SHP77 treated with DMSO at 0.1 percent for 48 hours (cell line): Measurements from ENCODE around the gene AVP.

Experiments used
- DNase-seq: peaks from one replicate; lab custom pipeline; 2025; lab: John Stamatoyannopoulos, UW

The AVP gene

DNA sequence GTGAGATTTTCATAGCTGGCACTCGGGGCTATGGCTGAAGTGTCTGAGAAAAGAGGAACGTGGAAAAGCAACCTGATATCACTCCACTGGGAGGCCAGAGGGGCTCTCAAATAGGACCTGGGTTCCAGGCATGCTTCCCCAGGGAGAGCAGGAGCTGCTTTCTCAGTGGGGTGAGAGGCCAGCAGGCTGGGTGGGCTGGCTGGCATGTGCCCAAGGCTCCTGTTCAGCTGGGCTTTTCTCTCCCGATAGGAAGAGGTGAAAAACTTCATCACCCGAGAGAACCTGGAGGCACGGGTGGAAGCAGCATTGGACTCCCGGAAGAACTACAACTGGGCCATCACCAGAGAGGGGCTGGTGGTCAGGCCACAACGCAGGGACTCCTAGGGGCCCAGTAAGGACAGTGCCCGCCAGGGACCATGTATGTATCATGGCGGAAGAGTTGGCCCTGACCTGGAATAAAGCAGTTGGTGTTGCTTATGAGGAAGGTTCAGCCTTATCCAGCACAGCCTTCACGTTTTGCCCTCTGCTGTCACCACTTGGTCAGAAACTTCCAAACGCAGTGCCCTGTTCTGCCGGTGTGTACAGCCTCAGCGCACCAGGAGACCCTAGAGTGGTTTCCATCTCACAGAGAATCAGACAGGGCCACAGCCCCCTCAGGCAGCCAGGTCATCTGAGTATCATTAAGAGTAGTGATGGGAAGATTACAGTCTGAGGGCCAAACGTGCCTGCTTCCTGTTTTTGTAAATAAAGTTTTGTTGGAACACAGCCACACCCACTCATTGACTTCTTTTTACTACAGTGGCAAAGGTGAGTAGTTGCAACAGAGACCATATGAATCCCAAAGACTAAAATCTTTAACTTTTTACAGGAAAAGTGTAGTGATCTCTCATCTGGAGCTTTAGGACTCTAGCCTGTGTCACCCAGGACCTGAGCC is 36.8 kb downstream of the AVP start:
- no peak for DNase-seq

DNA sequence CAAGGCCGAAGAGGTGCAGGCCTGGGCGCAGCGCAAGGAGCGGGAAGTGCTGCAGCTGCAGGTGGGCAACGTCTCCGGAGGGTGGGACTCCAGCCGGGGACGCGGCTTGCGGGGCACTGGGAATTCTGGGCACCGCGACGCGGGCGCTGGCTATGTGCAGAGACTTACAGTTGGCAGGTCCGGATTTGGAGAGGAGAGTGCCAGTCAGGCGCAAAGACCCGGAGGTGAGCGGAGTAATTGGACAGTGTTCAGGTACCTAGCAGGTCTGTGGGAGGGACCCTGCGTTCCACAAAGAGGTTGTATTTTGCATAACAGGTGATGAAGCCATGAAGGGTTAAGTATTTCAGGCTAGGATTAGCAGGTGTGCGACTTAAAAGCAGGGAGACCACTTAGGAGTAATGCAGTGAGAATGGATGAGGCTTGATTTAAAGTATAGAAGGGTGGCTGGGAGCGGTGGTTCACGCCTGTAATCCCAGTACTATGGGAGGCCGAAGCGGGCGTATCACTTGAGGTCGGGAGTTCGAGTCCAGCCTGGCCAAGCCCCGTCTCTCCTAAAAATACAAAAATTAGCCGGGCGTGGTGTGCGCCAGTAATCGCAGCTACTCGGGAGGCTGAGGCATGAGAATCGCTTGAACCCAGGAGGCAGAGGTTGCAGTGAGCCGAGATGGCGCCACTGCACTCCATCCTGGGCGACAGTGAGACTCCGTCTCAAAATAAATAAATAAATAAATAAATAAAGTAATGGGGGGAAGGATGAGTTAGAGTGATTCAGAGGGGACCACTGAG is 37.7 kb downstream of the AVP start:
- peak; percentile 13 for DNase-seq

DNA sequence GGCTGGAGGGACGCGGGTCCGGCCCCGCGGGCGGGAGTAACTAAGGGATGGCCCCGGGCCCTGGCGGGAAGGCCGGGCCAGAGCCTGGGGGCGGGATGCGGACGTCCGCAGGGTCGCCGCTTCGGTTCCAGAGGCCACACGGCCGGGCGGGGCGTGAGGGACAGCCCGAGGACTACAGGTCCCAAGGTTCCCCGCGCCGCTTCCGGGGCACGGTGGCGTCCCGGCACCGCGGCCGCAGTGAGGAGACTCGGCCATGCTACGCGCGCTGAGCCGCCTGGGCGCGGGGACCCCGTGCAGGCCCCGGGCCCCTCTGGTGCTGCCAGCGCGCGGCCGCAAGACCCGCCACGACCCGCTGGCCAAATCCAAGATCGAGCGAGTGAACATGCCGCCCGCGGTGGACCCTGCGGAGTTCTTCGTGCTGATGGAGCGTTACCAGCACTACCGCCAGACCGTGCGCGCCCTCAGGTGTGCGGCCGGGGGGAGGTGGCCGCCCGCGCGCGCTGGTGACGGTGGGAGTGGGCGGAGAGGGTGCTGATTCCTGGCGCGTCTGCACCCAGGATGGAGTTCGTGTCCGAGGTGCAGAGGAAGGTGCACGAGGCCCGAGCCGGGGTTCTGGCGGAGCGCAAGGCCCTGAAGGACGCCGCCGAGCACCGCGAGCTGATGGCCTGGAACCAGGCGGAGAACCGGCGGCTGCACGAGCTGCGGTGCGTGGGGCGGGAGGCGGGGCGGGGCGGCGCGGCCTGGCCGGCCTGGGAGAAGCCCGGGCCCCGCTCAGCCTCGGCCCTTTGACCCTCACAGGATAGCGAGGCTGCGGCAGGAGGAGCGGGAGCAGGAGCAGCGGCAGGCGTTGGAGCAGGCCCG is 38.5 kb downstream of the AVP start, which contains the start of gene MRPS26:
Gene MRPS26 (plus strand): TSS at position 237 of the 861 bp plus-strand sequence. CDS start 17 bp downstream, at position 254.
- DNase-seq: peak; percentile 84

DNA sequence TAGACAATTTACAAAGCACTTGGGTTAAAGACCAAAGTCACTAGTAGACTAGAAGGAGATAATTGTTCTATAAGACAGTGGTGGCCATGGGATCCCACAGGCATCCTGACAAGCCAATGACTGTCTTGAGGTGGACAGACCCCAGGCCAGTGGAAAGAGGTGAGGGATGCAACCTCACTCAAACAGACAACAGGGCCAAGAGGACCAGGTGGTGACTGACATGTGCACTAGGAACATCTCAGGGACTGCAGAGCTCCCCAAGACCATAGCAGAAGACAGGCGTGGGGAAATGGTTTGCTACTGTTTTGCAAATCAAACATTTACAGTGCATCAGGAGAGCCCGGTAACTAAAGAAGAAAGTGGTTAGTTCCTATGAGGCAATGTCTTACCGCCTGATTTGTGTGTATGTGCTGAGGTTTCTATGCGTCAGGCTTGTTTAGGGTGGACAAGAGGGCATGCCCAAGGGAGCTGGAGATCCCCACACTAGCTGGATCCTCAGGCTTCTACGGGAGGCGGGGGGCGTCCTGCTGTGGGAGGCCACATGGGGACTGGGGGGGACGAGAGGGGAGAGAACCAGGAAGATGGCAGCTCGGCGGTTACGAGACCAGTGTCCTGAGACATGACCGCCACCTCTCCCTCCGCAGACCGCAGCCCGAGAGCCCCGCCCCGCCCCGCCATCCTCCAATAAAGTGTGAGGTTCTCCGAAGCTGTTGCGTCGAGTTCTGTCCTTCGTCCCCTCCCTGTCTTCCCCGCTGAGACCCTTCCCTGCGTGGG is 39.3 kb downstream of the AVP start:
- peak; percentile 84 for DNase-seq

DNA sequence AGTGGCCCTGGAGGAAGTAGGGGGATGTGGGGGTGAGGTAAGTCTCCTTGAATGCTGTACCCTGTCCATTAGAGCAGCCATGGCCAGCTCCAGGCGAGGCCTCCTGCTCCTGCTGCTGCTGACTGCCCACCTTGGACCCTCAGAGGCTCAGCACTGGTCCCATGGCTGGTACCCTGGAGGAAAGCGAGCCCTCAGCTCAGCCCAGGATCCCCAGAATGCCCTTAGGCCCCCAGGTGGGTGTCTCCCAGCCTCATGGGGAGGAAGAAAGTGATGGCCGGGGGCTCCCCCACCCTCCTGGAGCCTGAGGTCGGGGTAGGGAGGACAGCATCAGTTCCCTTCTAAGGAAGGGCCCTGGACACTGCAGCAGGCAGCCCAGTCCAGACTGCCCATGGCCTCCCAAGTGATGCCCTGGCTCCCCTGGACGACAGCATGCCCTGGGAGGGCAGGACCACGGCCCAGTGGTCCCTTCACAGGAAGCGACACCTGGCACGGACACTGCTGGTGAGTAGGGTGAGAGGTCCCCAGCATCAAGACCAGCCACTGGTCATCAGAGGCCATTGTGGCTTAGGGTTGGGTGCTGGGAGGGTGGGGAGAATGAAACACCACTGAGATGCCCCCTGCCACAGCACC is 40.1 kb downstream of the AVP start:
- DNase-seq: no peak

DNA sequence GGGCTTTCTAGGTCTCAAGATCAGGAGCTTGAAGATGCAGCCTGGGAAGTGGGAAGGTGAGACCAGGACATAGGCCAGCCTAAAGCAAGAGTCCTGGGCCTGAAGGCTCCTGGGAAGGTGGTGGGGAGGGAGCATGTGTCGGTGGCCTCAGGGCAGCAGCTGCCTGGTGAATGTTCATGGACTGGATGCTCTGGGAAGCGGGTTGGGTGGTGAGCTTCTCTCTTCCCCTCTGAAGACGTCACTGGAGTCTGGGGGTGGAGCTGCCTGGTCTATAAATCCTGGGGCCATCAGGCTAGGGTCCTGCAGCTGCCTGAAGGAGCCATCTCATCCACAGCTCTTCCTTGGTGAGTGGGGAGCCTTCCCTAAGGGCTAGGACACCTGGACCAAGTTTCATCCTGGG is 41.2 kb downstream of the AVP start, which contains the start of gene GNRH2:
Gene GNRH2 (plus strand): TSS at position 301 of the 400 bp plus-strand sequence. CDS start 793 bp downstream, outside the sequence.
- no peak for DNase-seq

DNA sequence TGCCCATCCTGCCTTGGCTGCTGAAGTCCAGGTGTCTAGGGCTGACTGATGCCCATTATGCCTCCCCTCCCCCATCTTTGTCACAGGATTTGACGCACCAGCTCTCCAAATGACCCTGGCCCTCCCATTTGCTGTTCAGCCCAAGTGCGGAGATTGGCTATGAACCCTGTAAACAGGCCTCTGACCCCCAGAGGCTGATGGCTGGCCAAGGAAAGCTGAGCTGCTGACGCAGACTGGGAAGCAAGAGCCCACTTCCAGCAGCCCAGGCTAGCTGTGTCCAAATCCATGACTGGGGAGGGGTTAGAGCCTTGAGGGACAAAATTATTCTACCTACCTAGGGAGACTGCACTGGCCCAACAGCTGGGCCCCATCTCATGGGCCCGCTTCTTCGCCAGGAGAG is 41.9 kb downstream of the AVP start:
- no peak for DNase-seq

DNA sequence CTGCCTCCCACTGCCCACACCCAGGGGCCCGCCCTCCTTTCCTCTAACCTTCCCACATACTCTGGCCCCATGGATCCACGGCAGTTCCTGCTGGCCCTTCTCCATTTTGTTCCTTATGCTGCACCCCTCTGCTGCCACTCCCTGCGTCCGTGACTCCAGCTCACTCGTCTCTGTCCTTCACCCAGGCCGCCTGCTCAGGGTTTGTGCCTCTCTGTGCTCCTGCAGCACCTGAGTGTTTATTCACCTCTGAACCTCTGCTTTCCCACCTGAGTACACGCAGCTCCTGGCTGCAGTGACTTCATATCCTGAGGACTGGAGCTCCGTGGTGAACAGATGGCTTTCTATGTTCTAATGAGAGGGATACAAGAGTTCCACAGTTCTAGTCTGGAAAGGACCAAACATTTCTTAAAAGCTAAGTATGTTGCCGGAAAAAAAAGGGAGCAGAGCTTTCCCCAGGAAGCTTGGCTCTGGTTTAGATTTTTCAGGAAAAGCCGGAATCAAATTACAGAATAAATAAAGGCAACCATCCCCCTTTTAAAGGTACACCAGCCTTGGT is 42.6 kb downstream of the AVP start:
- no peak for DNase-seq

DNA sequence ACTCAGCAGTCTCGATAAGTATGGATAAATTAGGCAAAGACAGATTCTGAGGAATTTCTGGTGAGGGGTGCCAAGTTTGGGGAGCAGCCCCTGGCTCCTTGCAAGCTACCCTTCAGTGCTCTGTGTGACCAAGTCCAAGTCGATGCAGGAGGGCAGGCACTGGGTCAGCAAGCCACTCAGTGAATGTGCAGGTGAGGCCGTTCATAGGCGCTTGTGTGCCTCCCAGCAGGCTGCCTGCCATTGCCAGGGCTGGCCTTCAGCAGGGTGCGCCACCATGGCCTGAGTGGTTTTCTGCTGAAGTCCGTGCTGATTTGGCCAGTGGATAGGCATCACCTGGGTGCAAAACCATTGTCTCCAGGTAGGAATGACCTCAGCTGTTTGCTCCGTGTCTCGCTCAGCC is 44.4 kb downstream of the AVP start:
- no peak for DNase-seq

DNA sequence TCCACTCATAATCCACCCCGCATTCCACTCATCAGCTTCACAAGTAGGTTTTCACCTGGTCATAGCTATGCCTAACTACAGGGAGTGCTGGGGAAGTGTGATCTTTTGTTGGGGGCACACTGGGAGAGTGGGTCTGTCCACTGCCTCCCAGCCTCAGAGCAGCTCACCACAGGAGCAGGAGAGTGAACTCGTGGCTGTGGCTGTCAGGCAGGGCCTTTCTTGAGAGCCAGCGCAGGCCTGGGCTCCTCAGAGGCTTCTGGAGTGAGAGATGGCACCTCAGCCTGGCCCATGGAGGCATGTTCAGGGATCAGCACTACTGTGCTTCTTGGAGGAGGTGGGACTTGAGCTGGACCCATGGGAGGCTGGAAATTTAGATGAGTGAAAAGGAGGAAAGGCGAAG is 45.1 kb downstream of the AVP start:
- DNase-seq: no peak

DNA sequence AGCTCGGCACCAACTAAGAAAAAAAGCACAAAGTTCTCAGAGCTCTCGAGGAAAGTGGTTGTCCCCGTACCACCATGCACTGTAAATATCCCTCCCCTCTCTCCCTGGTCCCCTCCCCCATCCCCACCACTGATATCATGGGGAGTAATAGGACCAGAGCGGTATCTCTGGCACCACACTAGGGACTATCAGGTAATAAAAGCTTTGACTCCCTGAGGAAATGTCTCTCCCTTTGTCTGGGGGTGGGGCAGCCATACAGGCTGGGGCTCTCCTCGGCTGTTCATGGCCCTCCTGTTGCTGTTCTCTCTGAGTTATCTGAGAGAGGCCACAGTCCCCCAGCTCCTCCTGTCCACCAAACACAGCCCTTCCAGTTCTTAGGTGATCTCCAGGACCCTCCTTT is 46.1 kb downstream of the AVP start:
- DNase-seq: no peak

DNA sequence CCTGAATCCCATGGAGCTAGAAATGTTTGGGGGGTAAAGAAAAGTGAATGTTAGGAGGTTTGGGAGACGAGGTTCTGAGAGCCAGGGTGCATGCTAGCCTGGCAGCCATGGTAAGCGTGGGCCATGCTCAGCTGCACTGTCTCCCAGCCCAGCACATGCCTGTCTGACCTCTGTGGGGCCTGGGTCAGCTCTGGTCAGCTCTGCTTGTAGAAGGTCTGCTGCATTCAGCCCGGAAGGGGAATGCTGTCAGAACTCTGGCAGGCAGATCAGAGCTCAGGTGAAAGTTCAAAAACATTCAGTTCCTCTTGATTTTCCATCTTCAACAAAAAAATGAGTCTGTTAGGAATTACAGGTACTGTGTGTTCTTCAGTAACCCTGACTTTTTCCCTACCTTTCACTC is 46.9 kb downstream of the AVP start:
- DNase-seq: no peak

DNA sequence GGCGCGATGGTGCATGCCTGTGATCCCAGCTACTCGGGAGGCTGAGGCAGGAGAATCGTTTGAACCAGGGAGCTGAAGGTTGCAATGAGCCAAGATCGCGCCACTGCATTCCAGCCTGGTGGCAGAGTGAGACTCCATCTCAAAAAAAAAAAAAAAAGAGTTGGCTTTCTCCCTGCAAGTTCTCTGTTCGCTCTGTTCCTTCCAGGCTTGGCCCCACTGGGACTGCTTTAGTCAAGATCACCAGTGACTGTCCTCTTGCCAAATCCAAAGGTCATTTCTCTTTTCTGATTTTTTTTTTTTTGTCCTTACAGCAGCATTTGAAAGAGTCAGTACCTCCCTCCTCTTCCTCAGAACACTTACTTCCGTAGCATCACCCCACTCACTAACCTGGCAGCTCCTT is 51.9 kb downstream of the AVP start:
- no peak for DNase-seq
